MG63 (cell line): ENCODE results near the gene PPP1R12C. TPM values are rescaled to one million over a fixed set of nuclear protein-coding genes. Genes with fewer than 3 reads are reported as not detected.
A peak's percentile ranks its signal among the peaks of the same experiment; 100 is the strongest.
"Not testable (repeated sequence)": the region's sequence is repeated elsewhere in the genome, so short reads cannot be mapped to it uniquely, and the experiment has no call there.

Experiments
- DNase-seq: peaks from one replicate; pipeline ENCODE4 v3.0.0-alpha.2; 2020
- H3K27me3 ChIP-seq: fragments of 250-450 bp; sonication (Bioruptor Pico); 2 replicates; pipeline ENCODE4 v1.5.1; 2020; ENCODE audit warnings: mild to moderate bottlenecking, moderate library complexity
- H3K36me3 ChIP-seq: fragments of 250-450 bp; sonication (Bioruptor Pico); 2 replicates; pipeline ENCODE4 v1.5.1; 2020; ENCODE audit warnings: mild to moderate bottlenecking, moderate library complexity
- H3K4me3 ChIP-seq: fragments of 250-450 bp; sonication (Bioruptor Pico); 2 replicates; pipeline ENCODE4 v1.5.1; 2020; ENCODE audit warnings: mild to moderate bottlenecking, moderate library complexity
- H3K9me3 ChIP-seq: fragments of 250-450 bp; sonication (Bioruptor Pico); 2 replicates; pipeline ENCODE4 v1.5.1; 2020; ENCODE audit warnings: mild to moderate bottlenecking, moderate library complexity
- total RNA-seq: library from RNA; depleted of rRNA; stranded (reverse); fragments of >200 nt; shearing (Covaris generic); gene quantifications from 2 replicates; pipeline ENCODE4 v1.2.3, GENCODE V29; 2014; ENCODE audit warnings: low replicate concordance; rRNA removed

PPP1R12C gene
- total RNA-seq = 76.0 and 81.1 TPM in 2 replicates

DNA sequence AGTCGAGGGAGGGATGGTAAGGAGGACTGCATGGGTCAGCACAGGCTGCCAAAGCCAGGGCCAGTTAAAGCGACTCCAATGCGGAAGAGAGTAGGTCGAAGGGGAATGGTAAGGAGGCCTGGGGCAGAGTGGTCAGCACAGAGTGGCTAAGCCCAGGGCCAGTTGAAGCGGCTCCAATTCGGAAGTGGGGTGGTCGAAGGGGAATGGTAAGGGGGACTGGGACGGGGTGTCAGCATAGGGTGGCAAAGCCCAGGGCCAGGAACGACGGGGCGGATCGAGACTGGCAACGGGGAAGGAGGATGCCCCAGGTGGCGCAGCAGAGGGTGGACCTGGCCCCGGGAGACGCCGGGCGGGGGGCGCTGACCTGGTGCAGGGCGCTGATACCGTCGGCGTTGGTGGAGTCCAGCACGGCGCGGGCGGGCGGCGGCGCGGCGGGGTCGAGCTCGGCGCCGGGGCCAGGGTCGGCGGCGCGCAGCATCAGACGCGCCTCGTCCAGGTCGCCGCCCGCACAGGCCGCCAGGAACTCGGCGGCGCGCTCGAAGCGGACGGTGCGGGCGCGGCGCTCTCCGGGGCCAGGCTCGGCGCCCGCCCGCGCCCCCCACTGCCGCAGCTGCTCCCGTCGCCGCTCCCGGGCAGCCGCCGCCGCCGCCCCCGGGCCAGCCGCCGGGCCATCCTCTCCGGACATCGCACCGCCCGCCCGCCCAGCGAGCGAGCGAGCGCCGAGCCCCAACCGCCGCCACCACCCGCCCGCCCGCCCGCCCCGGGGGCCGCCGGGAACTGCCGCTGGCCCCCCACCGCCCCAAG lies at the start of gene PPP1R12C:
TSS of gene PPP1R12C (minus strand) at position 779 of the 804 bp plus-strand sequence. CDS start at position 685, 94 bp downstream.
- Histone ChIP-seq H3K4me3 (peak within 1 kb of the TSS; percentile 90), H3K9me3 (no peaks in the 10 kb centered on the region), H3K36me3 (peaks cover 17% of the 10 kb centered on the region), H3K27me3 (no peaks in the 10 kb centered on the region)
- no peak for DNase-seq

DNA sequence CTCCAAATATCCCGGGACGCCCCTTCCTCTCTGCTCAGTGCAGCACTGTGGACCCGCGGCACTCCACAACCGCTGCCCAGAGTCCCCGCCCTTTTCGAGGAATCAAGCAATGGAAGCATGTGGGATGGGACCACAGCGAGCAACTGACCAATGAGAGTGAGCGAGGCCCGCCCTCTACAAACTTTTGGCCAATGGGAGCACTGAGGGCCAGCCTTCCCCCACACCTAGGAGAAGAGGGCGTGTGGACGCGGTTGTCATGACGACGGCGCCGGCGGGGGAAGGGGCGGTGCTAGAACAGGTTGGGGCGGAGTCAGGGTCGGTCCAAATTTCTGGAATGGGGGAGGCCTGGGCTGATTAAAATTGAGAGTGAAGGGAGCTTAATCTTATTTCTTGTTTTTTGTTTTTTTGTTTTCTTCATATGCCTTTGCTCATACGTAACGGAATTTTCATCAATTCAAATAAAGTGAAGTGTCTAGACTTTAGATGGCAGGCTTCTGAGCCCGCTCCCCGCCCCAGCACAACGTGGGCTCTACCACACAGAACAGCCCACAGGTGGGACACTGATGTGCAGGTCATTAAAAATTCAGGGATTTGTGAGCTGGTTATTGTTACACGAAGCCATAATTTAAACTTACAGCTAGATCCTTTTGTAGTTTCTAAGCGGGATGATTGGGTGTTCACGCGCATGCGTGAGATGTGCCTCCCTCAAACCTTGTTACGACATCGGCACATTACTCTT lies 49.3 kb upstream of the PPP1R12C start, which contains the start of gene DNAAF3:
TSS of gene DNAAF3 (minus strand) at position 84 of the 739 bp plus-strand sequence. CDS start 200 bp downstream, outside the sequence.
- H3K4me3 ChIP-seq = peak within 1 kb of the TSS; percentile 52
- H3K9me3 ChIP-seq = no peaks in the 10 kb centered on the region
- H3K36me3 ChIP-seq = no peaks in the 10 kb centered on the region
- peaks cover 5% of the 10 kb centered on the region for H3K27me3 ChIP-seq
- DNase-seq = peak; percentile 98

DNA sequence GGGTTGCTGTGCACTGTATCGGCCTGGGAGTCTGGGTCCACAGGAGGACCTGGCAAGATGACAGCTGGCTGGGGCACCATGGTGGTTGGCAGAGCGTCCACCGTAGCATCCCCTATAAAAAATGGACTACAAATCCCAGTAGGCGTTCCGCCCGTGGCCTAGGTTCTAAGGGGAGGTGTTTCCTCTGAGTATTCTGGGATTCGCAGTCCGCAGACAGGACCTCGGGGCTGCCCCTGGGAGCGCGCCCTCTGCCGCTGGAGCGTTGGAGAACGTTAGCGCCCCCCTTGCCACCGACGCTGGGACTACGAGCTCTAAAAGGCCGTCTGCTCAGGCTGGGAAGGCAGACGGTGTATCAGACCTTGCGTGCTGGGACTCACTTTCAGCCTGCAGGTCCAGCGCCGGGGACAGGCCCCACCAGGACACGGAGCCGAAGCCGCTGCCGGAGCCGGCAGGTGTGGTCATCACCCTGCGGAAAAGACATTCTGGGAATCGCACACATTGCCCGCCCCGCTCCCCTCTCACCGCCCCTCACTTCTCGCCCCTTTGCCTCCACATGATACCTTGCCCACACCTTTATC lies 48.6 kb upstream of the PPP1R12C start:
- Histone ChIP-seq H3K27me3 (peaks cover 5% of the 10 kb centered on the region), H3K9me3 (no peaks in the 10 kb centered on the region), H3K36me3 (no peaks in the 10 kb centered on the region), H3K4me3 (peak overlapping the region; percentile 52)
- peak; percentile 78 for DNase-seq

DNA sequence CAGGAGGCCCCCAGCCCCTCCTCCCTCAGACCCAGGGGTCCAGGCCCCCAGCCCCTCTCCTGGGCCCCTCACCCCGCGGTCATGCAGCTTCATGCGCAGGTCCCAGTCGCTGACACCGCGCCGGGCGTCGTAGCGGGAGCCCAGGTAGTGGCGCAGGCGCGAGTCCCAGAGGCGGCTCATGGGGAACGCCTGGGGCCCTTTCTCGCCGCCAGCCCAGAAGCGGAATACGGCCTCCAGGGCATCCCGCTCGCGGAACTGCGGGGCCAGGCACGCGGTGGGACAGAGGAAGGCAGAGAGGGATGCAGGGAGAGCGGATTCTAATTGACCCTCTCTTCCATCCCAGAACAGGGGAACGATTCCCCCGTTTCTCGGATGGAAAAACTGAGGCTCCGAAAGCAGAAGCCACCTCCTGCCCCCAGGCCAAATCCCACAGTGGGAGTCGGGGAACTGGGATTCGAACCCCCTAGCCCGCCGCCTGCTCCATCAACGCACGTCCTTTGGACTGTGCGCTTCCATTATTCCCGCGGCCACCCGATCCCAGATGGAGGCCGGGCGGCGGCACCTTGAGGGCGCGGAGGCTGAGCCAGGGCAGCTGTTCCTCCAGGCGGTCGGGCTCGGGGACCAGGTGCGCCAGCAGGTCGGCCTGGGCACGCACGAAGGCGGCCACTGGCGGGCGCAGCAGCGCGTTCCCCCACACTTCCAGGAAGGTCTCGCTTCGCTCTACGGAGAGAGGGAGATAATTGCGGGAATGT lies 44.3 kb upstream of the PPP1R12C start:
- no peaks in the 10 kb centered on the region for H3K36me3 ChIP-seq
- DNase-seq = no peak
- H3K4me3 ChIP-seq = no peak overlapping the region
- no peaks in the 10 kb centered on the region for H3K9me3 ChIP-seq
- peaks cover 2% of the 10 kb centered on the region; the same call in 1 of the 2 replicates for H3K27me3 ChIP-seq

DNA sequence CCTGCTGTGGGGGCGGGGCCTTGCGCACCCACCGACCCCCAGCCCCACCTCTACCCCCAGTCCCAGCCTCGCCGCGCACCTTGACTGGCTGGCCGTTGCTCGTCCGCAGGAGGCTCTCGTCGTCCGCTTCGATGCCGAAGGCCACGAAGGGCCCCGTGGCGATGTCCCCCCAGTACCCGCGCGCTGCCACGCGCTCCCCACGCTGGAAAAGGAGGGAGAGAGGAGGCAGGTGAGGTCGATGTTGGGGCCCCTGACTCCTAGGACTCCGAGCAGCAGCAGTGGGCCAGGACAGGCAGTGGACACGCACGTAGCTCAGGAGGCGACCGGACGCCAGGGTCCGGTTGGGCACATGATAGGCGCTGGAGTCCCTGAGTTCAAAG lies 43.5 kb upstream of the PPP1R12C start:
- Histone ChIP-seq H3K9me3 (no peaks in the 10 kb centered on the region), H3K4me3 (no peak overlapping the region), H3K27me3 (peaks cover 2% of the 10 kb centered on the region; the same call in 1 of the 2 replicates), H3K36me3 (no peaks in the 10 kb centered on the region)
- no peak for DNase-seq

DNA sequence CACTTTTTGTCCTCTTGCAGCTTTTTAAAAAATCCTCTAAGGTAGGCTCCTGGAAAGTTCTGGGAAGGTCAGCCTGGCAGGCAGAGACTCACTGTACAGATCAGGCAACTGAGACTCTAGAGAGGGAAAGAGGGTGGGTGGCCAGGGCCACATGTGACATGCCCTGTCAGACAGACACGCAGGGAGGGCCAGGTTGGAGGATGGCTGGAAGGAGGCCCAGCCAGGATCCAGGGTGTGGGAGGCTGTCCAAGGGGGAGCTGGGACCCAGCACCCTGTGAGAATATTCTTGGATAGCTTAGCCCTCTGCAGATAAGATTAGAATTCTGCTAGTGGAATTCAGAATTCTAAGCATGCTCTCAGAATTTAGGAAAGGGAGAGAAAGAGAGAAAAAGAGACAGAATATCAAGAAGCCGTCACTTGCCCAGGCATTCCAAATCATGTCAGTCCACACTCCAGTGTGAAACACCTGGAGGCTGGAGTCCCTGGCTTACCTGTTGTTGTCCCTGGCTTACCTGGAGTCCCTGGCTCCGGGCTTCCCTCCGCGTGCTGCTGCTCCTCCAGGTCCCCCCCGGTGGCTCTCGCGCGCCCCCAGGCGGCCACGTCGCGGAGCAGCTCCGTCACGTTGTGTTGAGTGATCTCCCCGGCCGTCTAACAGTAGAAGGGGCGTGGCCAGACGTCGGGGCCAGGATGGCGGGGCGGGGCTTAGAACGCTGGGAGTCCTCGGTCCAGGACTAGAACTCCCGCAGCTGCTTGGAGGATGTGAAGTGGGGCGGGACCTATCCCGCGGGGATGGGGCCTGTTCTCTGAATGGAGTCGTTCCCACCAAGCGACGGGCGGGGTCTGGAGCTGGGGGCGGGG lies 42.9 kb upstream of the PPP1R12C start:
- no peak overlapping the region for H3K4me3 ChIP-seq
- H3K9me3 ChIP-seq = no peaks in the 10 kb centered on the region
- peak; percentile 92 for DNase-seq
- peaks cover 2% of the 10 kb centered on the region; the same call in 1 of the 2 replicates for H3K27me3 ChIP-seq
- H3K36me3 ChIP-seq = no peaks in the 10 kb centered on the region

DNA sequence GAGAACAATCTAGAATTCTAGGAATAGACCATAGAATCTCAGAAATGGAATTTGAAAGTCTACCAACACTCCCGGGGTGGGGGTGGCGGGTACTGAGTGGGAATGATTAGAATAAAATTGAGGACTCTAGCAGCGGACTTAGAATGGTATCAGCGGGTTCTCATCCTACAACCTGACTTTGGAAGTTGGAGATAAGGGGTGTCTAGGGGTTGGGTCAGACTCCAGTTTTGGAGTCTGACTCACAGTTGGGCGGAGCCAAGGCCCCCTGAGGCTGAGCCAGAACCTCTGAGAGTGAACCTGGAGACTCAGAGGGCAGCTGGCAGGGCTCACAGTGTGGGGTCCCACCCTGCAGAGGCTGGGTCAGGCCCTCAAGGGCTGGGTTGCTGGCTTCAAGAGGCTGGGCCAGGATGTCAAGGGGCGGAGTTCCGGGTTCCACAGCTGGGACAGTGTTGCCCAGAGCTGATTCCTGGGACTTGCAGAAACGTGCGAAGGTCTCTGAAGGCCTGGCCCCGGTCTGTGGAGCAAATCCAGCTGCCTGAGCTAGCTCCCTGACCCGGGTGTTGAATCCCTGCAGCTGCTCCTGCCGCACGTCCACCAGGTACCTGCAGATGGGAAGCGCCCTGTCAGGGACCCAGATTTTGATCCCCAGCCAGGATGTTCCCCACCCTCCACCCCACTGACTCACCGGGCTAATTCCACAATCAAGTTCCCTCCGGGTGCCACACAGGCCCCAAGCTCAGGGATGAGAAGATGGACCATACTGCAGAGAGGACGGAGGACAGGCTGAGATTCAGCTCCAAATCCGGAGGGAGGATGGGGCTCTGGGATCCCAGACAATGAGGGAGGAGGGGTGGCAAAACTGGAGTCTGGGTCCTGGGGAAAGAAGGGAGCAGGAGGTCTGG lies 41.7 kb upstream of the PPP1R12C start:
- H3K36me3 ChIP-seq = no peaks in the 10 kb centered on the region
- peaks cover 2% of the 10 kb centered on the region; the same call in 1 of the 2 replicates for H3K27me3 ChIP-seq
- peak; percentile 96 for DNase-seq
- H3K9me3 ChIP-seq = no peaks in the 10 kb centered on the region
- peak overlapping the region; percentile 17 for H3K4me3 ChIP-seq

DNA sequence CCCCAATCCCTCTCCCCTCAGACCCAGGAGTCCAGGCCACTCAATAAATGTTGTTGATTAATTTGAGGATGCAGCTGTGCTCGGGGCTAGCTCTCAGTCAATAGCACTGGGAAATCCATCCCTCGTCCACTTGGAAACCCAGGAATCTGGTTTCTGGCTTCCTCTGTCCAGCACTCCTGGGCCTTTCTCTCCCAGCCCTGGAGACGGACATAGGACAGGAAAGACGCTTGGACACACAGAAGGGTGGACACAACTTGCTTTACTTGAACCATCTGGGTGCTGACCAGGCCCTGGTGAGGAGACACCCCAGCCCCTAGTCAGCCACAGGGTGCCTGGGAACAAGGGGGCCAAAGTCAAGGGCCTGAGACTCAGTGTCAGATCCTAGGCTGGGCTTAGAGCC lies 41.0 kb upstream of the PPP1R12C start:
- H3K9me3 ChIP-seq = no peaks in the 10 kb centered on the region
- H3K27me3 ChIP-seq = peaks cover 2% of the 10 kb centered on the region; the same call in 1 of the 2 replicates
- no peak for DNase-seq
- H3K36me3 ChIP-seq = no peaks in the 10 kb centered on the region
- no peak overlapping the region for H3K4me3 ChIP-seq

DNA sequence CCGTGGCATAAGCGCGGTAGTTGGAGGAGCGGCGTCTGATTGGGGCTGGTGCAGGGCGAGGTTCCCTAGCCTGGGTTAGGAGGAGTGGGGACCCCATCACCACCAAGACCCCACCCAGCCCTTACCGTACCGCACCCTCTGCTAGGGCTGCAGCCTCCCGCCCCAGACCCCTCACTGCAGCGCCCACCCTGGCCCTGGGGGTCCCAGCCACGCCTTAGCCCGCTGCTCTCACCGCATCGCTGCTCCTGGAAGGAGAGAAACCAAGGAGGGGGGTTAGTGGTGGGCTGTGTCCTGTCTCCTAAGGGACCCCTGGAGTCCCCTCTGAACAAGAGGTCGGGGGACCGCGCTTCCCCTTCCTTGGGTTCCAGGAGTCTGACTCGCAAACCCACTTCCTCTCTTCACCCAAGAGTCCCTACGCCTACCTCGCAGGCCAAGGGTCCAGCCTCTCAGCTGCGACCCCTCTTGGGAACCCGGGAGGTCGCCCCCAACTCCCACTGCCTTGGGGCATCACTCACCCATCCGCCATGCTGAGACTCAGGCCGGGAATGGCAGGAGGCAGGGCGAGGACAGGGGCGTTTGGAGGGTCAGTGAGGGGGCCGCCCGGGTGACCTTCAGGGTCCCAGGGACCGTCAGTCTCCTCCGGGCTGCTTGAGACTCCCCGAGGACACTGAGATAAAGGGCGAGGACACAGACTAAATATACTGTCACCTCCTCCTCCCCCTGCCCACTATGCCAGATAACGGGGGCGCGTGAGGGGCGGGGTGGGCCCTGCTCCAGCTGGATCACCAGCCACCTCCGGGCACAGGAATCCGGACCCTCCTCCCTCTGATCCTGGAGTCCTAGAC lies 39.8 kb upstream of the PPP1R12C start, which contains the start of gene TNNI3:
TSS of gene TNNI3 (minus strand) at position 669 of the 845 bp plus-strand sequence. CDS start at position 526, 143 bp downstream.
- Histone ChIP-seq H3K9me3 (no peaks in the 10 kb centered on the region), H3K36me3 (no peaks in the 10 kb centered on the region), H3K4me3 (no peak within 1 kb of the TSS), H3K27me3 (peaks cover 2% of the 10 kb centered on the region; the same call in 1 of the 2 replicates)
- DNase-seq = no peak

DNA sequence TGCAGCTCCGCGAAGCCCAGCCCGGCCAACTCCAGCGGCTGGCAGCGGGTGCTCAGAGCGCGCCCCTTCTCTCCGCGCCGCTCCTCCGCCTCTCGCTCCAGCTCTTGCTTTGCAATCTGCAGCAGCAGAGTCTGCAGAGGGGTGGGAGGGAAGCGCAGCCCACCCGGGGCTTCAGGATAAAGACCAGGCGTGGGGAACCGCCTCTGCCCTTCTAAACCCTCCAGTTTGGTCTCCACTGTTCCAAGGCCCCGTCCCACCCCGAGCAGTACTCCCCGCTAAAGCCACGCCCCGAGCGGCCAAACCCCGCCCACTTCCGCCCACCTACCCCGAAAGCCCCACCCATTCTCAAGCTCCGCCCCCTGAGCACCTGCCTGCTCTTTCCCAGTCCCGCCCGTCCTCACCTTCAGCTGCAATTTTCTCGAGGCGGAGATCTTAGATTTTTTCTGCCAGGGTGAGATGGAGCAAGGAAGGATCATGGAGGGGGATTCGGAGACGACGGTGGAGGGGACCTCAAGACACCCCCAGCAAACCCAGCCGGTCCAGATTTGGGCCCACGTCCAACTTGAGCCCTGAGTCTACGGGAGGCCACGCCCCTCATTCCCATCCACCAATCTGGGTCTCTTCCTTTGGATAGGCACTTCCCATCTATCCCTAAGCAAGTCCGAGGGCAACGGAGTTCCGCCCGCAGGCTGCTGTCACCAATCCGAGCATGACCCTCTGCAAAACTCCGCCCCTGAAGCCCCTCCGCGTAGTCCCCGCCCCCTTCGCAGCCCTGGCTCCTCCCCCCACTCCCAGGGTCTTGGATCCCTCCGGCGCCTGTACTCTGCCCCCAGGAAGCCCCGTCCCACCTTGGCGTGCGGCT lies 39.0 kb upstream of the PPP1R12C start:
- no peaks in the 10 kb centered on the region for H3K36me3 ChIP-seq

DNA sequence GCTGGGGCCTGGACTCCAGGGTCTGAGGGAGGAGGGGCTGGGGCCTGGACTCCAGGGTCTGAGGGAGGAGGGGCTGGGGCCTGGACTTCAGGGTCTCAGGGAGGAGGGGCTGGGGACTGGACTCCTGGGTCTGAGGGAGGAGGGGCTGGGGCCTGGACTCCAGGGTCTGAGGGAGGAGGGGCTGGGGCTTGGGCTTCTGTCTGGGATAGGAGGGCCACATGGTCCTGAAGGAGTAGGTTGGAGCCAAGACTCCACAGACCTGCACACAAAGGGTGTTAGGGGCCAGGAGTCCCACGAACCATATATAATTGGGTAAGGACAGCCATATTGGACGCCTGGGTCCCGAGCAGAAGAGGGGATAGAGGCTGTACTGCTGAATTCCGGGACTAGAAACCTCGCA lies 38.3 kb upstream of the PPP1R12C start:
- H3K9me3 ChIP-seq, DNase-seq, H3K4me3 ChIP-seq, H3K27me3 ChIP-seq, H3K36me3 ChIP-seq: not testable (repeated sequence)

More for the DNA sequence above, 39.0 kb upstream of the PPP1R12C start:
- Histone ChIP-seq H3K9me3 (peaks cover 5% of the 10 kb centered on the region), H3K4me3 (no peak overlapping the region), H3K27me3 (no peaks in the 10 kb centered on the region)
- peak; percentile 42 for DNase-seq

DNA sequence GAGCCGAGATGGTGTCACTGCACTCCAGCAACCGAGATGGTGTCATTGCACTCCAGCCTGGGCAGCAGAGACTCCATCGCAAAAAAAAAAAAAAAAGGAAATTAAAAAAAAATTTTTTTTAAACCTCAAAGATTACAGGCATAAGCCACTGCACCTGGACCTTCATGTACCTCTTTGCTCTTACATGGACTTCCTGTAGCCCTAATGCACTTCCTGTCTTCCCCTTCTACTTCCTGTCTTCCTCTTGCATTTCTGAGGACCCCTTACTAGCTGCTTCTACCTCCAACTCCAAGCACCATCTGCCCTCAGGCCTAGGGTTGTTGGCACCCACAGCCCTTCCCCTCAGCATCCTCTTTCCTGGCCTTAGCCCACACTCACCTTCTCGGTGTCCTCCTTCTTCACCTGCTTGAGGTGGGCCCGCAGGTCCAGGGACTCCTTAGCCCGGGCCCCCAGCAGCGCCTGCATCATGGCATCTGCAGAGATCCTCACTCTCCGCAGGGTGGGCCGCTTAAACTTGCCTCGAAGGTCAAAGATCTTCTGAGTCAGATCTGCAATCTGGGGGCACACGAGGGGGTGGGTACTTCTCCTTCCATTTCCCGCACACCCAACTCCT lies 36.3 kb upstream of the PPP1R12C start:
- DNase-seq = no peak
- no peaks in the 10 kb centered on the region for H3K27me3 ChIP-seq

DNA sequence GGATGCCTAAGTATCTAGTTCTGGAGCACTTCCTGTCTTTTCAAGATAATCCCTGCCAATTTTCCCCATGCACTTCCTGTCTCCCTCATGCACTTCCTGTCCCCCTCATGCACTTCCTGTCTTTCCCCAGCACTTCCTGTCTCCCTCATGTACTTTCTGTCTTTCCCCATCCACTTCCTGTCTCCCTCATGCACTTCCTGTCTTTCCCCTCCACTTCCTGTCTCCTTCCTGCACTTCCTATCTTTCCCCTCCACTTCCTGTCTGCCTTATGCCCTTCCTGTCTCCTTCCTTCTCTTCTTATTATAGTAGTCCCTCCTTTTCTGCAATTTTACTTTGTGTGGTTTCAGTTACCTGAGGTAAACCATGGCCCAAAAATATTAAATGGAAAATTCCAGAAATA lies 34.6 kb upstream of the PPP1R12C start:
- Histone ChIP-seq H3K36me3 (no peaks in the 10 kb centered on the region), H3K9me3 (peaks cover 5% of the 10 kb centered on the region), H3K4me3 (no peak overlapping the region), H3K27me3 (no peaks in the 10 kb centered on the region)
- no peak for DNase-seq

More for the DNA sequence above, 36.3 kb upstream of the PPP1R12C start:
- no peak overlapping the region for H3K4me3 ChIP-seq
- no peaks in the 10 kb centered on the region for H3K36me3 ChIP-seq
- peaks cover 5% of the 10 kb centered on the region for H3K9me3 ChIP-seq
